Dendritic cell treated with granulocyte-macrophage colony-stimulating factor and Interleukin-4, amounts not matched to agents 40 ng/mL and 50 ng/mL, for 4 days (primary cell): Measurements from ENCODE around the gene PRKCH.

Experiments used
- H3K27ac Mint-ChIP-seq: one replicate; pipeline ENCODE4 v1.8.0; 2022; ENCODE audit warnings: mild to moderate bottlenecking, mixed read lengths
- H3K27me3 Mint-ChIP-seq: one replicate; pipeline ENCODE4 v1.8.0; 2022; ENCODE audit warnings: mild to moderate bottlenecking, mixed read lengths
- H3K36me3 Mint-ChIP-seq: one replicate; pipeline ENCODE4 v1.8.0; 2022; ENCODE audit warnings: low read depth, mixed read lengths
- H3K4me1 Mint-ChIP-seq: one replicate; pipeline ENCODE4 v1.8.0; 2022; ENCODE audit warnings: low read depth, mixed read lengths
- H3K4me3 Mint-ChIP-seq: one replicate; pipeline ENCODE4 v1.8.0; 2022; ENCODE audit warnings: mild to moderate bottlenecking, moderate library complexity, mixed read lengths
- H3K9me3 Mint-ChIP-seq: one replicate; pipeline ENCODE4 v1.8.0; 2022; ENCODE audit warnings: mixed read lengths
- intact Hi-C: fragments of 100-400 bp; cut with micrococcal nuclease; formaldehyde crosslinking; loops from one replicate; pipeline ENCODE4 v1.15.0; 2022

PRKCH gene

GRCh38 chr14:61551384-61551783 is 230.0 kb downstream of the PRKCH start:
- Mint-ChIP-seq H3K27me3 (no peaks in the 10 kb centered on the region), H3K36me3 (no peaks in the 10 kb centered on the region), H3K27ac (peak overlapping the region; percentile 91), H3K4me1 (peaks cover 77% of the 10 kb centered on the region), H3K4me3 (no peak overlapping the region), H3K9me3 (no peaks in the 10 kb centered on the region)
- intact Hi-C loops: loop anchor here (1.0 to 5.0 kb wide), 2 partner anchors 74 to 144 kb away; partner anchors contain the start of gene HIF1A

DNA sequence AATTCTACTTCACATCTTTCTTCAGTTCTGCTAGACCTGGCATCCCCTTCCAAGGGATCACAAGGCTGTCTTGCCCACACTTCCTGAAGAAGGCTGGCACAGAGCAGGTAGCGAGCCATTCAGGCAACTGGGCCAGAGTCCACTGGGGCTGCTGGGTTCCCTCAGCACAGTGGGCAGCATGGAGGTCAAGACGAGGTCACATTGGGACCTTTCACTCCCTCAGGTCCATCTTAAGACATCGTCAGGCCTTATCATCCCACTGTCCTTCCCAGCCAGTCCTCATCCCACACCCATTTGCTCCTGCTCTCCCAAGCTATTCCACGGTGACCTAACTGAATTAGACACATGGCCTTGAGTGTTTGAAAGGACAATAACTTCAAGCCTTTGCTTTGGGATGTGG is 230.9 kb downstream of the PRKCH start:
- Mint-ChIP-seq H3K36me3 (no peaks in the 10 kb centered on the region), H3K27ac (peak overlapping the region; percentile 91), H3K4me1 (peaks cover 80% of the 10 kb centered on the region), H3K4me3 (no peak overlapping the region), H3K27me3 (no peaks in the 10 kb centered on the region), H3K9me3 (no peaks in the 10 kb centered on the region)
- intact Hi-C loops: loop anchor here (2.0 to 5.0 kb wide), 2 partner anchors 19 to 75 kb away; no protein-coding TSS in a partner anchor

GRCh38 chr14:61553730-61554641 is 232.6 kb downstream of the PRKCH start:
- peaks cover 70% of the 10 kb centered on the region for H3K4me1 Mint-ChIP-seq
- peak overlapping the region; percentile 91 for H3K27ac Mint-ChIP-seq
- H3K27me3 Mint-ChIP-seq: no peaks in the 10 kb centered on the region
- no peak overlapping the region for H3K4me3 Mint-ChIP-seq
- intact Hi-C loops: loop anchor here (2.0 to 5.0 kb wide), 2 partner anchors 17 to 77 kb away; no protein-coding TSS in a partner anchor
- H3K9me3 Mint-ChIP-seq: no peaks in the 10 kb centered on the region
- H3K36me3 Mint-ChIP-seq: no peaks in the 10 kb centered on the region

- Mint-ChIP-seq H3K27ac (peak overlapping the region; percentile 4), H3K9me3 (no peaks in the 10 kb centered on the region), H3K4me3 (no peak overlapping the region), H3K4me1 (peaks cover 59% of the 10 kb centered on the region), H3K27me3 (no peaks in the 10 kb centered on the region), H3K36me3 (no peaks in the 10 kb centered on the region)
- intact Hi-C loops: no loop called here
Measured at GRCh38 chr14:61555056-61555838, 233.9 kb downstream of the PRKCH start.

DNA sequence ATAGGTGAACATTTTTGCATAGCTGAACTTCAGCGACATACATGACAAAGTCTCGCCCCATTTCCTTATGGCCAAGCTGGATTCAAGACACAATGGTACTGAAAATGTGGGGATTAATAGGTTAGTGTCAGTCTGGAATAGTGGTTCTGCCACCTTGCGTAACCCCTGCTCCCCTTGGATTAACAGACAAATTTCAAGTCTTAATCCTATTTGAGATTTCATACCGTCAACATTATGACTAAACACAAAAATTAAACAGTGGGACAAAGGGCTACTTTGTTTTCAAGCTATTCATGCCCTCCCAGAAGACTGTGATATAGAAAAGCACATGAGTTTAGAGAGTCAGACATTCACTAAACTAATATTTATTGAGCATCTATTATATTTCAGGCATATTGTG is 235.1 kb downstream of the PRKCH start:
- H3K27ac Mint-ChIP-seq: no peak overlapping the region
- no peaks in the 10 kb centered on the region for H3K9me3 Mint-ChIP-seq
- H3K27me3 Mint-ChIP-seq: no peaks in the 10 kb centered on the region
- intact Hi-C loops: no loop called here
- peaks cover 60% of the 10 kb centered on the region for H3K4me1 Mint-ChIP-seq
- no peak overlapping the region for H3K4me3 Mint-ChIP-seq
- no peaks in the 10 kb centered on the region for H3K36me3 Mint-ChIP-seq

- H3K4me1 Mint-ChIP-seq: peaks cover 60% of the 10 kb centered on the region
- intact Hi-C loops: no loop called here
- H3K27me3 Mint-ChIP-seq: no peaks in the 10 kb centered on the region
- no peaks in the 10 kb centered on the region for H3K9me3 Mint-ChIP-seq
- H3K4me3 Mint-ChIP-seq: no peak overlapping the region
- no peak overlapping the region for H3K27ac Mint-ChIP-seq
- no peaks in the 10 kb centered on the region for H3K36me3 Mint-ChIP-seq
Measured at GRCh38 chr14:61557262-61557661, 235.9 kb downstream of the PRKCH start.

DNA sequence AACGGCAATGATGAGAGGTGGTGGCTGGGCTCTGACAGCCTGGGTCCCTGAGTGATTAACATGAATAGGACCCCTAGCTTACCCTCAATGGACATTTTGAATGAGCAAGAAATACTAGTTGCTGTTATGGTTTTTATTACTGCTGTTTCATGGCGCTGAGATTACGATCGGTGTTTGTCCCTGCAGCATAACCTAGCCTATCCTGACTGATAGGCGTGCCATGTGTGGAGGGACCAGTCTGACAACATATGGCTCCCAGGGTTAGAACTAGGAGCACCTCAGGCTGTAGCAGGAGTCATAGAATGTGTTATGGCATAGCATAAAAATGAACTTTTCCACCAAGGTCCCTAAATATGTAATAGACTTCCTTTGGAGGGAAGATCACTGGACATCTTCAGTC is 236.5 kb downstream of the PRKCH start:
- Mint-ChIP-seq H3K4me1 (peaks cover 60% of the 10 kb centered on the region), H3K9me3 (no peaks in the 10 kb centered on the region), H3K27me3 (no peaks in the 10 kb centered on the region), H3K27ac (no peak overlapping the region), H3K36me3 (peaks cover 1% of the 10 kb centered on the region), H3K4me3 (no peak overlapping the region)
- intact Hi-C loops: no loop called here

- H3K27ac Mint-ChIP-seq: no peak overlapping the region
- H3K4me3 Mint-ChIP-seq: no peak overlapping the region
- no peaks in the 10 kb centered on the region for H3K9me3 Mint-ChIP-seq
- intact Hi-C loops: no loop called here
- peaks cover 5% of the 10 kb centered on the region for H3K36me3 Mint-ChIP-seq
- H3K4me1 Mint-ChIP-seq: peaks cover 60% of the 10 kb centered on the region
- no peaks in the 10 kb centered on the region for H3K27me3 Mint-ChIP-seq
Measured at GRCh38 chr14:61558271-61558670, 236.9 kb downstream of the PRKCH start.

DNA sequence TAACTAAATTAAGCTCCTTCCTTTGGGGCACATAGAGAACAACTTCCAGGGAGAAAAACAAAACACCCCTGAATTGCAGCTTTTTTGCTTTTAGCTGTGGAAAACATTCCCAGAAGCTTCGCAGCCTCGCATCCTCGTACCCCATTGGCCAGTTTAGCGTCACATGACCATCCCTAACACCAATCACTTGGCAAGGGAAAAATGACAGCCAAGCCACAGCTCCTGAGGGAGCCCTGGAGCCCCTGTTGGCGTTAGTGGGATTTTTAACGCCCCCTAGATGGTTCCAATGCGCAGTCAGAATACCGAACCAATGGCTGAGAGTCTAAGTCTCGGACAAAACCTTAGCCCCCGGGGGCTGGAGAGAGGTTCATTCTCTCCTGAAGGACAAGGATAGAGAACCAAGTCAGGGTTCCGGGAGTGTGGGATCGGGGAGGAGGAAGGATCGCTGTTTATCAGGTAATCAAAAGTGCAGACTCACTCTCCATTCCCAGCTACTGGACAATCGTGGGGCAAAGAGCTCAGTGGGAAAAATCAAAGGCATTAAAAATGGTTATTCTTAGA is 238.3 kb downstream of the PRKCH start:
- Mint-ChIP-seq H3K4me1 (peaks cover 62% of the 10 kb centered on the region), H3K9me3 (no peaks in the 10 kb centered on the region), H3K27me3 (no peaks in the 10 kb centered on the region), H3K4me3 (no peak overlapping the region), H3K27ac (peak overlapping the region; percentile 33), H3K36me3 (peaks cover 5% of the 10 kb centered on the region)
- intact Hi-C loops: loop anchor here (5.0 kb wide), 1 partner anchor 43 kb away; no protein-coding TSS in a partner anchor

DNA sequence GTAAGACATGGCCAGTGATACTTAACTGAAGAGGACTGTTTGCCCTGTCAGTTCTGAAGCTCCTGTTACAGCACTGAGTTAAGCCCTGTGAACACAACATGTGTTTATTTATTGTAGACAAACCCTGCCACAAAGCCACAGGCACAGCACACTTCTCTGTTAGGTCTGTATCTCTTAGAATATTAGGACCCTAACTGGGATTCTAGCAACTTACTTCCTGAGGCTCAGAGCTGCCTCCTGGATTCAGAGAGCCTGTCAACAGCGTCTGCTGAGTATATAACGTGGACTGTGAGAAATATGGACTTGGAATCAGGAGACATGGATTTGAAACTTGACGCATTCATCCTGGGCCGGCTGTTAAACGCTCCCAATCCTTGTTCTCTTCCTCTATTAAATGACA is 238.9 kb downstream of the PRKCH start:
- Mint-ChIP-seq H3K4me3 (no peak overlapping the region), H3K27ac (peak overlapping the region; percentile 87), H3K36me3 (peaks cover 5% of the 10 kb centered on the region), H3K27me3 (no peaks in the 10 kb centered on the region), H3K4me1 (peaks cover 66% of the 10 kb centered on the region), H3K9me3 (no peaks in the 10 kb centered on the region)
- intact Hi-C loops: loop anchor here (5.0 kb wide), 1 partner anchor 42 kb away; no protein-coding TSS in a partner anchor

DNA sequence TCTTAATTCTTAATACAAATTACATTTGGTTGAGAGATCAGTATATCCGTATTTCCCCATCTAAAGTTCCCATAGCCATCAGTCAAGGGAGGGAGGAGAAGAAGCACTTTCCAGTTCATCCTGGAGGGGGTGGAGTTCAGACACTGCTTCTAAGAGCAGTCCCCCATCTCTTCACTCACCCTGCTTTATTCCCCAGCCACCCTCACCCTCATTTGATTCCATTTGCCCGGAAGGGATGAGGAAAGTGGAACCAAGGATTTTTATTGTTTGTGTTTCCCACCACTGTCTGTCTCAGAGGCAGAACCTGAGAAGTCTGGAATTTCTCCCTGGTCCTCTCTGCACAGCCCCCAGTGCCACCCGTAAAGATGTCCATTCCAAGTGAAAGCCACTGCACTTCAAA is 239.7 kb downstream of the PRKCH start:
- H3K4me1 Mint-ChIP-seq: peaks cover 65% of the 10 kb centered on the region
- no peak overlapping the region for H3K4me3 Mint-ChIP-seq
- intact Hi-C loops: loop anchor here (5.0 kb wide), 1 partner anchor 41 kb away; no protein-coding TSS in a partner anchor
- peaks cover 5% of the 10 kb centered on the region for H3K36me3 Mint-ChIP-seq
- H3K27me3 Mint-ChIP-seq: no peaks in the 10 kb centered on the region
- H3K27ac Mint-ChIP-seq: peak overlapping the region; percentile 87
- H3K9me3 Mint-ChIP-seq: no peaks in the 10 kb centered on the region

- no peaks in the 10 kb centered on the region for H3K9me3 Mint-ChIP-seq
- no peak overlapping the region for H3K4me3 Mint-ChIP-seq
- H3K36me3 Mint-ChIP-seq: peaks cover 5% of the 10 kb centered on the region
- H3K4me1 Mint-ChIP-seq: peaks cover 71% of the 10 kb centered on the region
- peak overlapping the region; percentile 87 for H3K27ac Mint-ChIP-seq
- intact Hi-C loops: loop anchor here (5.0 kb wide), 1 partner anchor 41 kb away; no protein-coding TSS in a partner anchor
- no peaks in the 10 kb centered on the region for H3K27me3 Mint-ChIP-seq
Measured at GRCh38 chr14:61561657-61562276, 240.4 kb downstream of the PRKCH start.
